Nephron progenitor cell (in vitro differentiated cells): ENCODE data around the gene INKA2.

Experiments used
- DNase-seq: peaks from one replicate; pipeline ENCODE4 v3.0.0; 2021
- H3K27ac Mint-ChIP-seq: 2 replicates; pipeline ENCODE4 v1.8.0; 2021; ENCODE audit warnings: mild to moderate bottlenecking, moderate library complexity, mixed read lengths
- H3K27me3 Mint-ChIP-seq: 2 replicates; pipeline ENCODE4 v1.8.0; 2021; ENCODE audit warnings: mild to moderate bottlenecking, low read depth, mixed read lengths; ENCODE audit not compliant: poor library complexity
- H3K36me3 Mint-ChIP-seq: 2 replicates; pipeline ENCODE4 v1.8.0; 2021; ENCODE audit warnings: low read depth, mixed read lengths
- H3K4me1 Mint-ChIP-seq: 2 replicates; pipeline ENCODE4 v1.8.0; 2021; ENCODE audit warnings: mixed read lengths
- H3K4me3 Mint-ChIP-seq: 2 replicates; pipeline ENCODE4 v1.8.0; 2021; ENCODE audit warnings: mild to moderate bottlenecking, moderate library complexity, mixed read lengths
- H3K9me3 Mint-ChIP-seq: 2 replicates; pipeline ENCODE4 v1.8.0; 2021; ENCODE audit warnings: mild to moderate bottlenecking, moderate library complexity, mixed read lengths
- TF ChIP-seq, protein P1 (sequence below): fragments of 200-600 bp; sonication (generic); IDR thresholded peaks from 2 replicates; pipeline ENCODE4 v1.5.0; 2021; ENCODE audit warnings: antibody characterized with exemption

Gene INKA2

DNA sequence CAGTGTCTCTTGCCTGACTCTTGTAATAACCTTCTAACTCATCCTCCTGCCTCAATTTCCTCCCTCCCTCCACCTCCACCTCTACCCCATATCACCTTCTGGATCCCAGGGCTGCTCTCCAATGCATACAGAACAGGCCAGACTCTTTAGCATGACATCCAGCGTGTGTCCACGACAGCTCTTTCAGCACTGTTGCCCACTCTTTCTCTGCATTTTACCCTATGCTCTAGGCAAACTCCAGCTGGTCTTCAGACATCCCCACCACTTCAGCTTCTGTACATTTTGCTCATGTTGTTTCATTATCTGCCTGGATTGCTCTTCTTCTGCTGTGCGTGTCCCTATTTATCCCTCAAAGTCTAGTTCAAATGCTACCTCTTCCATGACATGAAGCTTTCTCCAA lies 4.8 kb downstream of the INKA2 start:
- H3K9me3 Mint-ChIP-seq: no peaks in the 10 kb centered on the region
- H3K27me3 Mint-ChIP-seq: peaks cover 9% of the 10 kb centered on the region
- TF ChIP-seq, protein P1, sequence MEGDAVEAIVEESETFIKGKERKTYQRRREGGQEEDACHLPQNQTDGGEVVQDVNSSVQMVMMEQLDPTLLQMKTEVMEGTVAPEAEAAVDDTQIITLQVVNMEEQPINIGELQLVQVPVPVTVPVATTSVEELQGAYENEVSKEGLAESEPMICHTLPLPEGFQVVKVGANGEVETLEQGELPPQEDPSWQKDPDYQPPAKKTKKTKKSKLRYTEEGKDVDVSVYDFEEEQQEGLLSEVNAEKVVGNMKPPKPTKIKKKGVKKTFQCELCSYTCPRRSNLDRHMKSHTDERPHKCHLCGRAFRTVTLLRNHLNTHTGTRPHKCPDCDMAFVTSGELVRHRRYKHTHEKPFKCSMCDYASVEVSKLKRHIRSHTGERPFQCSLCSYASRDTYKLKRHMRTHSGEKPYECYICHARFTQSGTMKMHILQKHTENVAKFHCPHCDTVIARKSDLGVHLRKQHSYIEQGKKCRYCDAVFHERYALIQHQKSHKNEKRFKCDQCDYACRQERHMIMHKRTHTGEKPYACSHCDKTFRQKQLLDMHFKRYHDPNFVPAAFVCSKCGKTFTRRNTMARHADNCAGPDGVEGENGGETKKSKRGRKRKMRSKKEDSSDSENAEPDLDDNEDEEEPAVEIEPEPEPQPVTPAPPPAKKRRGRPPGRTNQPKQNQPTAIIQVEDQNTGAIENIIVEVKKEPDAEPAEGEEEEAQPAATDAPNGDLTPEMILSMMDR: no peak
- no peak for DNase-seq
- H3K27ac Mint-ChIP-seq: no peak overlapping the region
- peaks cover 21% of the 10 kb centered on the region for H3K4me1 Mint-ChIP-seq
- H3K36me3 Mint-ChIP-seq: no peaks in the 10 kb centered on the region
- H3K4me3 Mint-ChIP-seq: no peak overlapping the region

DNA sequence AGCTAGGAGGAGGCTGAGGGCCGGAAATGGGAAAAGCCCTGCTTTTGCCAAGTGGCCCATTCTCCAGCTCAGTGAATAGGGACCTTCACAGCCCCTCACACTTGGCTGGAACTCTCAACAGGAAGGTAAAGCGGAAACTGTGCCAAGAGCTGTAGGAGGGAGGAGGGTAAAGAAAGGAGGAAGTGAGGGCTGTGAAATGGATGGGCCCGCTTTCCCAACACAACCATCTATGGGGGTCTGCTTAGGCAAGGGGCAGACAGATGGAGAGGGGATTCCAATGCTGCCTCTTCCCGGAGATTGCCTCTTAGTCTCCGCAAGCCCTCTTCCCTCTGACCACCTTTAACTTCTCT lies 5.2 kb downstream of the INKA2 start:
- H3K27ac Mint-ChIP-seq: no peak overlapping the region
- no peak for DNase-seq
- H3K4me3 Mint-ChIP-seq: no peak overlapping the region
- H3K9me3 Mint-ChIP-seq: no peaks in the 10 kb centered on the region
- peaks cover 9% of the 10 kb centered on the region for H3K27me3 Mint-ChIP-seq
- TF ChIP-seq, protein P1: no peak
- H3K4me1 Mint-ChIP-seq: peaks cover 26% of the 10 kb centered on the region
- H3K36me3 Mint-ChIP-seq: no peaks in the 10 kb centered on the region

DNA sequence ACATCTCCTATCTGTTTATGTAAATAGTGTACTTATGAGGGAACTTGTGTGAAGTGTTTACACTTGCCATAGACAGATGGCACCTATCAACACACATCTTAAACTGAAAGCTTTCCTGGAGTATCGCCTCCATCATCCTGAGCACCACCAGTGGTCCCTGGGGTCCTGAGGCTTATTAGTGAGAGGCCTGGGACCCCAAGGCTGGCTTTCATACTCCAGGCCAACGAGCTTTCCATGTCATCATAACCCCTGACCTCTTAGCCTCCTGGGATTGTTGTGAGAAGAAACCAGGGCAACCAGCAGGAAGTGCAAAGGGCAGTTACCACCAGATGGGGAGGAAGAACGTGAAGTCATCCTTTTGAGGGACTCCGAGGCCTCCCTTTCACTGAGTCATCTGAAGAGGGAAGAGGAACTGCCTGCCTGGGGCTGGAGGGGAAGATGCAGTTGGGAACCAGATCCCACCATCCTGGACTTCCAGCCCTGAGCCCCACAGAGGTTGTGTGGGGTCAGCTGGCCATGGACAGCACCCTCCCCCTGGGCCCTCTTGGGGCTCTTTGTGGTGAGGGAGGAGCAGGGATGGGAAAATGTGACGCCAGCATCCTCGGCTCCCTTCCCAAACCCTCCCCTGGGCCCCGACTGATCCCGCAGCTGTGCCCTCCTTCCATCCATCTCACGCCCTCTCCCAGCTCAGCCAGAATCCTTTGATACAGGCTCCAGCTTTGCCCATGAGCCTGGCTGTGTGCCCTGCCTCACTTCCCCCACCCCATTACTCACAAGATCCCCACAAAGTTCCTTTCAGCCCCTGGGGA lies 5.8 kb downstream of the INKA2 start:
- peak; percentile 33 for DNase-seq
- H3K4me3 Mint-ChIP-seq: peak overlapping the region; percentile 34
- H3K9me3 Mint-ChIP-seq: no peaks in the 10 kb centered on the region
- no peak overlapping the region for H3K27ac Mint-ChIP-seq
- no peaks in the 10 kb centered on the region for H3K36me3 Mint-ChIP-seq
- H3K27me3 Mint-ChIP-seq: peaks cover 9% of the 10 kb centered on the region
- H3K4me1 Mint-ChIP-seq: peaks cover 27% of the 10 kb centered on the region
- TF ChIP-seq, protein P1: no peak

DNA sequence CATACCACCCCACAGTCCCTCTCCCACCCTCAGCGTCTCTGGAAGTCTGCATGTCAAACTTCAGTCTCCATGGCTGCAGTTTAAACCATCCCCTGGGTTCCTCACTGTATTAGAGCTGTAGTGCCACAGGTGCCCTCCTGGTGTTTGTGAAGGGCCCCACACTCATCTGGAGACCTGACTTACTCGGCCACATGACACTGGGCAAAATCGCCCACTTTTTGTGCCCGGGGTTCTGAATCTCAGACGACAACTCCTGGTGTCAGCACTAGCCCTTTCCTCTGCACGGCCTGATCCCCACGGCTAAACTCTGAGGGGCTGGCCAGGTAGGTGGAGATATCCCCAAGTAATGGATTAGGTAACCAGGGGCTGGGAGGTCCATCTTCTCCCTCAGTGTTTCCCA lies 6.5 kb downstream of the INKA2 start:
- no peak for DNase-seq
- TF ChIP-seq, protein P1: no peak
- Mint-ChIP-seq H3K27ac (no peak overlapping the region), H3K4me3 (peak overlapping the region; percentile 34), H3K27me3 (peaks cover 9% of the 10 kb centered on the region), H3K9me3 (no peaks in the 10 kb centered on the region), H3K4me1 (peaks cover 34% of the 10 kb centered on the region), H3K36me3 (peaks cover 4% of the 10 kb centered on the region)

DNA sequence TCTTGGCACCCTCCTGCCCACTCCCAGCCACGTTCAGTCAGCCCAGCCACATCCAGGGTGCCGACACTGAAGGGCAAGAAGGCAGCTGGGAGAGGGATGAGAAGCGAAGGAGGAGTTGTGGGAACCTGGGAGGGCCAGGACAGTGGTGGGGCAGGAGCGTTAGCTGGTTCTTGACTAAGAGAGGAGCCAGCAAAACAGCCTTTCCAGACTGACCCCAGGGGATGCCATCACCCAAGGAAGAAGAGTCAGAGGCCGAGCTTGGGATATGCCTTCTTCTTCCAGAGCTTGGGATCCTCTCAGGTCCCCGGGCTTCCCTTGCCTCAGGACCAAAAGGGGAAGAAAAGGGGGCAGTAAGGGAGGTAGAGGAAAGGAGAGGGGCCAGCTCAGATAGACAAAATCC lies 7.2 kb downstream of the INKA2 start:
- TF ChIP-seq, protein P1: no peak
- Mint-ChIP-seq H3K27me3 (peaks cover 2% of the 10 kb centered on the region), H3K4me3 (no peak overlapping the region), H3K36me3 (peaks cover 5% of the 10 kb centered on the region), H3K27ac (no peak overlapping the region), H3K4me1 (peaks cover 41% of the 10 kb centered on the region), H3K9me3 (no peaks in the 10 kb centered on the region)
- no peak for DNase-seq

DNA sequence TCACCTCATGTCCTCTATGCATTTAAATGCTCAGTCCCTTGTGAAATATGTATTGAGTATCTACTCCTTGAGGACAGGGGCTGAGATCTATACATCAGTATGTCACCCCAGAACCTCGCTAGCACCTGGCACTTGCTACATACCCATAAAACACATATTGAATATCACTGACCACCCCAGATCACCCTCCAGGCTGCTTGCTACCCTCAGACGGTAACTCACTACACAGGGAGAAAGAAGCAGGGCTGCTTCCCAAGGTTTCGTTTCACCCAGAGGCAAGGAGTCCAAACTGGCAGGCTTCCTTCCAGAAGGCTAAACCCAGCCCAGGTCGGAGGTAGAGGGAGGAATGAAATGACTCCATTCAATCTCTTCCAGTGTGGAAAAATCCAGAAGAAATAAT lies 8.5 kb downstream of the INKA2 start:
- H3K27me3 Mint-ChIP-seq: peaks cover 2% of the 10 kb centered on the region

More for the DNA sequence above, 8.5 kb downstream of the INKA2 start:
- peaks cover 53% of the 10 kb centered on the region for H3K4me1 Mint-ChIP-seq
- H3K36me3 Mint-ChIP-seq: peaks cover 5% of the 10 kb centered on the region
- H3K4me3 Mint-ChIP-seq: peak overlapping the region; percentile 37
- H3K27ac Mint-ChIP-seq: peak overlapping the region; percentile 80
- no peak for DNase-seq
- TF ChIP-seq, protein P1: no peak
- H3K9me3 Mint-ChIP-seq: no peaks in the 10 kb centered on the region
